K562 (cell line): Measurements from ENCODE around the gene TAF1D. TPM values are rescaled to one million over a fixed set of nuclear protein-coding genes. Genes with fewer than 3 reads are reported as not detected.
A peak's percentile ranks its signal among the peaks of the same experiment; 100 is the strongest.

Source experiments
- ATAC-seq: fragments of 200-7000 bp; cut with Tn5 transposase; 3 replicates; pipeline ENCODE4 v1.9.1; 2020; ENCODE audit warnings: moderate library complexity
- BruUV-seq: library from RNA; stranded (reverse); fragments of 400-500 nt; replicated peaks from 2 replicates; lab custom pipeline; 2021; lab: Mats Ljungman, UMichigan
- CTCF ChIA-PET: fragments of 300-600 bp; formaldehyde crosslinking; extraction: SDS; loops from one replicate; lab custom pipeline; 2021; ENCODE audit warnings: low intra/inter-chr PET ratio; lab: Yijun Ruan, JAX
- POLR2A ChIA-PET: fragments of 300-600, 350-650 bp; sonication (Branson Sonifier 250); formaldehyde crosslinking; extraction: SDS; loops from one replicate; lab custom pipeline; 2021; ENCODE audit warnings: antibody characterized with exemption, inconsistent platforms; lab: Yijun Ruan, JAX
- DNase-seq, 4 experiments: peaks; one replicate each; pipeline versions ENCODE4 v3.0.0 to v3.0.0-alpha.2; 2011 to 2018; ENCODE audit warnings: low spot score in 3 of 4, mixed read lengths in 3 of 4; ENCODE audit errors: extremely low read depth in 1 of 4
- FAIRE-seq: peaks from 2 replicates; lab custom pipeline; 2011; peaks lifted over from hg19 to GRCh38; lab: Jason Lieb, UNC
- H2AFZ ChIP-seq: 2 replicates; pipeline ENCODE4 v1.6.0; 2011; ENCODE audit warnings: low read depth, low read length, control low read depth, inconsistent platforms
- H3K27ac ChIP-seq: fragments of 200-600 bp; 3 replicates; pipeline ENCODE4 v1.8.0; 2011; ENCODE audit warnings: low read depth, mild to moderate bottlenecking, control low read depth, inconsistent platforms, low read length, moderate library complexity, mixed read lengths; ENCODE audit errors: extremely low read depth
- H3K27me3 ChIP-seq, 2 experiments: fragments of 300-600 bp in 1 of 2; 2 replicates in 1 of 2; 3 replicates in 1 of 2; pipeline versions ENCODE4 v1.6.0 to v1.8.0; 2011; ENCODE audit warnings: inconsistent platforms in 2 of 2, low read length in 2 of 2, mild to moderate bottlenecking in 1 of 2, mixed read lengths in 1 of 2, moderate library complexity in 1 of 2; ENCODE audit not compliant: control insufficient read depth in 2 of 2, insufficient read depth in 2 of 2
- H3K36me3 ChIP-seq: fragments of 300-600 bp; 3 replicates; pipeline ENCODE4 v1.8.0; 2011; ENCODE audit warnings: mild to moderate bottlenecking, low read length, inconsistent platforms; ENCODE audit not compliant: control insufficient read depth, insufficient read depth
- H3K4me1 ChIP-seq, 2 experiments: fragments of 200-600 bp in 1 of 2; replicated peaks in 1 of 2; 2 replicates in 1 of 2; 3 replicates in 1 of 2; pipeline versions ENCODE4 v1.5.1 to v1.8.0; 2011; ENCODE audit warnings: inconsistent platforms in 2 of 2, low read length in 2 of 2, mild to moderate bottlenecking in 1 of 2, mixed read lengths in 1 of 2, moderate library complexity in 1 of 2; ENCODE audit not compliant: control insufficient read depth in 2 of 2, insufficient read depth in 2 of 2
- H3K4me2 ChIP-seq: 2 replicates; pipeline ENCODE4 v1.6.1; 2011; ENCODE audit warnings: low read length, control low read depth, inconsistent platforms, mixed read lengths; ENCODE audit not compliant: insufficient read depth
- H3K4me3 ChIP-seq: fragments of 200-600 bp; sonication (generic), shearing (Covaris generic); 2 replicates; pipeline ENCODE4 v1.5.1; 2016; ENCODE audit warnings: control low read depth, inconsistent platforms
- H3K79me2 ChIP-seq: fragments of 200-600 bp; 3 replicates; pipeline ENCODE4 v1.8.0; 2011; ENCODE audit warnings: low read length, inconsistent platforms; ENCODE audit not compliant: control insufficient read depth, insufficient read depth
- H3K9ac ChIP-seq, 2 experiments: 2 replicates each; pipeline versions ENCODE4 v1.6.0 to v1.6.1; 2011; ENCODE audit warnings: low read depth in 2 of 2, low read length in 2 of 2, control low read depth in 1 of 2, inconsistent platforms in 1 of 2, mild to moderate bottlenecking in 1 of 2, mixed read lengths in 1 of 2; ENCODE audit not compliant: insufficient read depth in 1 of 2
- H3K9me1 ChIP-seq: one replicate; pipeline ENCODE4 v1.6.0; 2011; ENCODE audit warnings: inconsistent platforms, mild to moderate bottlenecking, low read length, moderate library complexity; ENCODE audit not compliant: control insufficient read depth, insufficient read depth
- H3K9me3 ChIP-seq: replicated peaks from 2 replicates; pipeline ENCODE4 v1.5.1; 2011; ENCODE audit warnings: low read depth, low read length, inconsistent platforms; ENCODE audit not compliant: control insufficient read depth, insufficient read depth
- H4K20me1 ChIP-seq: replicated peaks from 2 replicates; pipeline ENCODE4 v1.6.1; 2011; ENCODE audit warnings: low read length, inconsistent platforms, mixed read lengths; ENCODE audit not compliant: control insufficient read depth, insufficient read depth
- CCNT2 ChIP-seq: IDR thresholded peaks from 2 replicates; pipeline ENCODE4 v1.6.1; 2011; ENCODE audit warnings: borderline replicate concordance, low read depth, mild to moderate bottlenecking, moderate library complexity, mixed read lengths, low read length; ENCODE audit not compliant: insufficient read length; ENCODE audit errors: extremely low read depth
- EWSR1 ChIP-seq: fragments of 450-650 bp; IDR thresholded peaks from 2 replicates; pipeline ENCODE4 v1.6.1; 2018; ENCODE audit warnings: borderline replicate concordance, mild to moderate bottlenecking, low read depth, moderate library complexity; ENCODE audit not compliant: partially characterized antibody
- MBD2 ChIP-seq: sonication (generic); IDR thresholded peaks from 2 replicates; pipeline ENCODE4 v1.6.1; 2016; ENCODE audit warnings: low read depth, borderline replicate concordance
- NRF1 ChIP-seq, 2 experiments: fragments of 450-650 bp; IDR thresholded peaks in 1 of 2; conservative IDR thresholded peaks in 1 of 2; 2 replicates each; pipeline ENCODE4 v1.6.1; 2014; ENCODE audit warnings: mild to moderate bottlenecking in 2 of 2
- POLR2AphosphoS2 ChIP-seq: IDR thresholded peaks from 2 replicates; pipeline ENCODE4 v1.6.1; 2012; ENCODE audit warnings: low read length, improper control_type of control experiment
- POLR2AphosphoS5 ChIP-seq: IDR thresholded peaks from 2 replicates; pipeline ENCODE4 v1.6.1; 2011; ENCODE audit warnings: mild to moderate bottlenecking, low read depth, low read length, moderate library complexity; ENCODE audit not compliant: control insufficient read depth, insufficient read depth
- POLR2G ChIP-seq: fragments of 200-400 bp; formaldehyde crosslinking; IDR thresholded peaks from 2 replicates; pipeline ENCODE4 v1.6.1; 2017; ENCODE audit warnings: low read depth, mild to moderate bottlenecking, antibody characterized with exemption, low read length, moderate library complexity
- POLR2H ChIP-seq: IDR thresholded peaks from 2 replicates; pipeline ENCODE4 v1.6.1; 2016; ENCODE audit warnings: missing genetic modification characterization, low read depth, mild to moderate bottlenecking, control low read depth, missing compliant biosample characterization, moderate library complexity
- SIN3A ChIP-seq, 2 experiments: fragments of 150-350 bp in 1 of 2; IDR thresholded peaks; 2 replicates each; pipeline ENCODE4 v1.6.1; 2011 to 2016; ENCODE audit warnings: borderline replicate concordance in 2 of 2, low read depth in 2 of 2, low read length in 2 of 2, mild to moderate bottlenecking in 2 of 2, moderate library complexity in 2 of 2; ENCODE audit not compliant: control insufficient read depth in 1 of 2
- SMAD4 ChIP-seq: fragments of 250-450 bp; sonication (Bioruptor Pico); conservative IDR thresholded peaks from 2 replicates; pipeline ENCODE4 v1.8.0; 2021; ENCODE audit warnings: inconsistent platforms, mild to moderate bottlenecking, moderate library complexity
- ZNF12 ChIP-seq: sonication (generic); formaldehyde crosslinking; IDR thresholded peaks from 2 replicates; pipeline ENCODE4 v1.4.0; 2020; ENCODE audit warnings: mild to moderate bottlenecking, missing genetic modification reagents
- WGBS: fragments of 100-300 bp; shearing (Covaris generic); methylation state at CpG from one replicate; pipeline ENCODE4 v1.1.6; 2016; ENCODE audit warnings: low coverage, mixed read lengths; ENCODE audit not compliant: insufficient coverage; ENCODE audit errors: missing lambda C conversion rate; 5-methylcytosine and 5-hydroxymethylcytosine counted together
- in situ Hi-C: fragments of 300-500 bp; cut with MboI; formaldehyde crosslinking; loops from 4 replicates; pipeline ENCODE4 v1.15.0; 2018; ENCODE audit warnings: inconsistent platforms, mixed read lengths
- intact Hi-C: fragments of 100-400 bp; cut with micrococcal nuclease; formaldehyde crosslinking; loops from 2 replicates; pipeline ENCODE4 v1.14.2; 2022
- polyA plus RNA-seq, 8 experiments: library from polyadenylated mRNA; depleted of rRNA in 4 of 8; stranded (reverse) in 5 of 8; unstranded in 3 of 8; fragments of >200 nt; fragmentation: Nextera tagmentation in 2 of 8; fragmentation: Illumina TruSeq in 1 of 8; extraction: Ambion mirVana in 2 of 8; extraction: Trizol in 1 of 8; gene quantifications; 2 replicates each; pipeline versions ENCODE4 v1.2.1 to v1.2.3, GENCODE V29; 2011 to 2014; ENCODE audit warnings: inconsistent platforms in 1 of 8, missing spikeins in 1 of 8
- total RNA-seq, 7 experiments: library from RNA; depleted of rRNA in 6 of 7; stranded (reverse); fragments of >200 nt in 6 of 7; fragmentation: Illumina TruSeq in 2 of 7; extraction: Trizol in 2 of 7; gene quantifications; 2 replicates each; pipeline versions ENCODE4 v1.2.1 to v1.2.3, GENCODE V29; 2011 to 2021; ENCODE audit warnings: low replicate concordance in 1 of 7
- TF ChIP-seq, protein P1 (sequence below): sonication (generic); IDR thresholded peaks from 2 replicates; pipeline ENCODE4 v1.6.1; 2016
- TF ChIP-seq, protein P2 (sequence below): fragments of 450-650 bp; formaldehyde crosslinking; conservative IDR thresholded peaks from 2 replicates; pipeline ENCODE4 v1.4.0; 2022; ENCODE audit warnings: mild to moderate bottlenecking, missing genetic modification characterization

TAF1D gene
- total and polyA plus RNA-seq, 9 of the 15 experiments (the other 6 are each of a cell fraction or from before 2014, with no cell fraction given) = 122 to 347 (median 250) TPM

- POLR2A ChIA-PET = interaction anchor here (2.2 to 9.3 kb wide), 3 partner anchors 9 to 12 kb away, joined by 8 to 98 read pairs (median 10); partner anchors contain the start of genes C11orf54 and TAF1D
- TF ChIP-seq SIN3A (IDR thresholded peaks at IDR 0.05; ENCODE audit: borderline replicate concordance in 2 of 2, control insufficient read depth in 1 of 2, low read depth in 2 of 2, low read length in 2 of 2) (peak in 1 of 2 experiments; percentile 29; a peak in 1 of 4 replicates), POLR2H (tag) (peak; percentile 47; the same call in 1 of the 2 replicates), EWSR1 (peak; percentile 79), SMAD4 (CRISPR knock-in tag) (no peak), POLR2G (peak; percentile 57), NRF1 (conservative IDR thresholded peaks at IDR 0.05 in 1 of 2, IDR thresholded peaks at IDR 0.05 in 1 of 2) (no peak), ZNF12 (CRISPR knock-in tag) (no peak), MBD2 (0 out of 2 replicates have a peak, but pooled peaks have one; percentile 7), CCNT2 (peak; percentile 20), POLR2AphosphoS2 (peak; percentile 78; the same call in 1 of the 2 replicates), POLR2AphosphoS5 (0 out of 2 replicates have a peak, but pooled peaks have one; percentile 2)
- TF ChIP-seq, protein P1, sequence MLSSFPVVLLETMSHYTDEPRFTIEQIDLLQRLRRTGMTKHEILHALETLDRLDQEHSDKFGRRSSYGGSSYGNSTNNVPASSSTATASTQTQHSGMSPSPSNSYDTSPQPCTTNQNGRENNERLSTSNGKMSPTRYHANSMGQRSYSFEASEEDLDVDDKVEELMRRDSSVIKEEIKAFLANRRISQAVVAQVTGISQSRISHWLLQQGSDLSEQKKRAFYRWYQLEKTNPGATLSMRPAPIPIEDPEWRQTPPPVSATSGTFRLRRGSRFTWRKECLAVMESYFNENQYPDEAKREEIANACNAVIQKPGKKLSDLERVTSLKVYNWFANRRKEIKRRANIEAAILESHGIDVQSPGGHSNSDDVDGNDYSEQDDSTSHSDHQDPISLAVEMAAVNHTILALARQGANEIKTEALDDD = 0 out of 2 replicates have a peak, but pooled peaks have one; percentile 17
- TF ChIP-seq, protein P2, sequence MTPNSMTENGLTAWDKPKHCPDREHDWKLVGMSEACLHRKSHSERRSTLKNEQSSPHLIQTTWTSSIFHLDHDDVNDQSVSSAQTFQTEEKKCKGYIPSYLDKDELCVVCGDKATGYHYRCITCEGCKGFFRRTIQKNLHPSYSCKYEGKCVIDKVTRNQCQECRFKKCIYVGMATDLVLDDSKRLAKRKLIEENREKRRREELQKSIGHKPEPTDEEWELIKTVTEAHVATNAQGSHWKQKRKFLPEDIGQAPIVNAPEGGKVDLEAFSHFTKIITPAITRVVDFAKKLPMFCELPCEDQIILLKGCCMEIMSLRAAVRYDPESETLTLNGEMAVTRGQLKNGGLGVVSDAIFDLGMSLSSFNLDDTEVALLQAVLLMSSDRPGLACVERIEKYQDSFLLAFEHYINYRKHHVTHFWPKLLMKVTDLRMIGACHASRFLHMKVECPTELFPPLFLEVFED (CRISPR knock-in tag) = peak; percentile 5; the same call in 1 of the 2 replicates
- TF ChIP-seq, all 486 proteins: peak for 10
- 83% methylated on average over 2 of the region's 2 CpGs for WGBS
- Histone ChIP-seq H3K27me3 (no peaks in the 10 kb centered on the region), H3K4me1 (no peaks in the 10 kb centered on the region), H4K20me1 (no peaks in the 10 kb centered on the region), H3K4me3 (no peak overlapping the region), H3K9me1 (no peaks in the 10 kb centered on the region), H3K27ac (peak overlapping the region; percentile 31; the same call in 1 of the 3 replicates), H3K4me2 (no peak overlapping the region), H2AFZ (no peak overlapping the region), H3K9me3 (no peaks in the 10 kb centered on the region), H3K36me3 (peaks cover 94% of the 10 kb centered on the region), H3K79me2 (peaks cover 18% of the 10 kb centered on the region), H3K9ac (no peak overlapping the region)
- BruUV-seq = no TSS peak
- DNase-seq = no peak
- FAIRE-seq = no peak
- ATAC-seq = peak; percentile 47
- in situ Hi-C loops (no loop called here), intact Hi-C loops (no loop called here)
- CTCF ChIA-PET = no interaction called here
These were observed 12.5 kb downstream of the TAF1D start for GRCh38 chr11:93728792-93729128.
